ENCODE data around the gene CRYBG2.

The CRYBG2 gene

GRCh38 chr1:26287033-26287711 is 66.8 kb downstream of the CRYBG2 start:
- H3K36me3 ChIP-seq (replicated peaks) = peaks cover 22% of the 10 kb centered on the region
- TF ChIP-seq, protein P1, sequence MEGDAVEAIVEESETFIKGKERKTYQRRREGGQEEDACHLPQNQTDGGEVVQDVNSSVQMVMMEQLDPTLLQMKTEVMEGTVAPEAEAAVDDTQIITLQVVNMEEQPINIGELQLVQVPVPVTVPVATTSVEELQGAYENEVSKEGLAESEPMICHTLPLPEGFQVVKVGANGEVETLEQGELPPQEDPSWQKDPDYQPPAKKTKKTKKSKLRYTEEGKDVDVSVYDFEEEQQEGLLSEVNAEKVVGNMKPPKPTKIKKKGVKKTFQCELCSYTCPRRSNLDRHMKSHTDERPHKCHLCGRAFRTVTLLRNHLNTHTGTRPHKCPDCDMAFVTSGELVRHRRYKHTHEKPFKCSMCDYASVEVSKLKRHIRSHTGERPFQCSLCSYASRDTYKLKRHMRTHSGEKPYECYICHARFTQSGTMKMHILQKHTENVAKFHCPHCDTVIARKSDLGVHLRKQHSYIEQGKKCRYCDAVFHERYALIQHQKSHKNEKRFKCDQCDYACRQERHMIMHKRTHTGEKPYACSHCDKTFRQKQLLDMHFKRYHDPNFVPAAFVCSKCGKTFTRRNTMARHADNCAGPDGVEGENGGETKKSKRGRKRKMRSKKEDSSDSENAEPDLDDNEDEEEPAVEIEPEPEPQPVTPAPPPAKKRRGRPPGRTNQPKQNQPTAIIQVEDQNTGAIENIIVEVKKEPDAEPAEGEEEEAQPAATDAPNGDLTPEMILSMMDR (IDR thresholded peaks at IDR 0.05; ENCODE audit: low read depth, low read length, missing control alignments) = no peak
- no peak for DNase-seq
- no peak overlapping the region for H3K4me3 ChIP-seq (ENCODE audit: low read depth, low read length)
- no peaks in the 10 kb centered on the region for H3K27me3 ChIP-seq (replicated peaks)
- no peak overlapping the region for H3K27ac ChIP-seq
- in situ Hi-C loops (cut with HindIII; ENCODE audit: low pct_ligation_motif_present, low sequenced_read_pairs) = no loop called here

DNA sequence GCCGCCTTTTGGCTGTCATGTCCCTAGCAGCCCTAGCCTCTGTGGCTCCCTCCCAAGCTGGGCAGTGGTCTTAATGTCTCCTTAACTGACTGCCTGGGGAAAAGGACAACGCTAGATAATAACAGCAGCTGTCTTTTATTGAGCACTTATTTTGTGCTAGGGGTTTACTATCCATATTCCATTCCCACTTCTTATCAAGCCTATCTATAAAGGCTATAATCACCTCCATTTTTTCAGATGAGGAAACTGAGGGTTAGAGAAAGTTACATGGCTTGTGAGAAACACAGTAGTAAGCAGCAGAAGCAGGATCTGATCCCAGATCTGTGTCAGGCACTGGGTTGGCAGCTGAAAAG is 67.9 kb downstream of the CRYBG2 start:
- in situ Hi-C loops (cut with HindIII; ENCODE audit: low pct_ligation_motif_present, low sequenced_read_pairs) = no loop called here
- H3K27me3 ChIP-seq (replicated peaks) = no peaks in the 10 kb centered on the region
- DNase-seq = no peak
- H3K4me3 ChIP-seq (ENCODE audit: low read depth, low read length) = no peak overlapping the region
- peaks cover 28% of the 10 kb centered on the region for H3K36me3 ChIP-seq (replicated peaks)
- H3K27ac ChIP-seq = no peak overlapping the region
- TF ChIP-seq, protein P1 (IDR thresholded peaks at IDR 0.05; ENCODE audit: low read depth, low read length, missing control alignments) = no peak

- H3K36me3 ChIP-seq (replicated peaks) = peaks cover 30% of the 10 kb centered on the region
- H3K27ac ChIP-seq = peak overlapping the region; percentile 77
- no peak for DNase-seq
- H3K27me3 ChIP-seq (replicated peaks) = no peaks in the 10 kb centered on the region
- in situ Hi-C loops (cut with HindIII; ENCODE audit: low pct_ligation_motif_present, low sequenced_read_pairs) = no loop called here
- TF ChIP-seq, protein P1 (IDR thresholded peaks at IDR 0.05; ENCODE audit: low read depth, low read length, missing control alignments) = peak; percentile 66
- no peak overlapping the region for H3K4me3 ChIP-seq (ENCODE audit: low read depth, low read length)
These were observed 68.4 kb downstream of the CRYBG2 start for GRCh38 chr1:26285366-26286063.

DNA sequence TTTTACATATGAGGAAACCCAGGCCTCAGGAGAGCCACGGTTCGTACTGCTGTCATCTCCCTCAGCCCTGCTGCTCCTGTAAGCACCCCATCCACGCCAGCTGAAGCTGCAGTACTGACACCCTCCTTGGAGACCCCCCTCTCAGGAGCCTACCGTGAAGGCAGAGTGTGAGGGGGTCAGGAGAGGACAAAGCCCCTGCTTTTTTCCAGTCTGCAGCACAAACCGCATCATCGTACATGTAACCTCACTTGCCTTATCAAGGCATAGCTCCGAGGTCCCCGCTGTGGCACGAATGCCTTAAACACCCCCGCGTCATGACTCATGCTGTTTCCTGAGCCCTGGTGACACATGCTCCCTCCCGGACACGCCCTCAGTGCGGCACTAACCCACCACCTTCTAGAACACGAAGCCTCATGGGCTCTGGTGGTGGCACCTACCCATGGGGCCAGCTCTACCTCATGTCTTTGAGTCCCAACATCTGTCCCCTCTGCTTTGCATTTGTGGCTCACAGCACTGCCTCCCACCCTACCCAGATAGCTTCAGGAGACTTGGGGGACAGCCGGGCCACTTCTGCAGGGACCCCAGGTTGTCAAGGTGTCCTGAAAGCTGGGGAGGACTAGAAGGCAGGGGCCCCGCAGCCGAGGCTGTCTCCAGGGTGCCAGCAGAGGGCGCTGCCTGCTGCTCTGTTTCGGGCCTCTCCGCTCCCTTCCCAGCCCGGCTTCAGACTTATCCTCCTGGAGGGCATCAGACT is 69.2 kb downstream of the CRYBG2 start:
- DNase-seq = peak; percentile 97
- in situ Hi-C loops (cut with HindIII; ENCODE audit: low pct_ligation_motif_present, low sequenced_read_pairs) = no loop called here
- TF ChIP-seq, protein P1 (IDR thresholded peaks at IDR 0.05; ENCODE audit: low read depth, low read length, missing control alignments) = peak; percentile 87
- peaks cover 30% of the 10 kb centered on the region for H3K36me3 ChIP-seq (replicated peaks)
- no peaks in the 10 kb centered on the region for H3K27me3 ChIP-seq (replicated peaks)
- H3K27ac ChIP-seq = peak overlapping the region; percentile 77
- H3K4me3 ChIP-seq (ENCODE audit: low read depth, low read length) = no peak overlapping the region

GRCh38 chr1:26283871-26284596 is 69.9 kb downstream of the CRYBG2 start:
- peaks cover 30% of the 10 kb centered on the region for H3K36me3 ChIP-seq (replicated peaks)
- H3K27ac ChIP-seq = peak overlapping the region; percentile 77
- in situ Hi-C loops (cut with HindIII; ENCODE audit: low pct_ligation_motif_present, low sequenced_read_pairs) = no loop called here
- no peak for DNase-seq
- no peaks in the 10 kb centered on the region for H3K27me3 ChIP-seq (replicated peaks)
- H3K4me3 ChIP-seq (ENCODE audit: low read depth, low read length) = no peak overlapping the region
- TF ChIP-seq, protein P1 (IDR thresholded peaks at IDR 0.05; ENCODE audit: low read depth, low read length, missing control alignments) = no peak
